AG09309 (cell line): ENCODE measurements around the gene EIF2S2.

Source experiments
- DNase-seq: peaks from one replicate; pipeline ENCODE4 v3.0.0-alpha.2; 2010; ENCODE audit warnings: low read depth
- H3K4me3 ChIP-seq: 2 replicates; pipeline ENCODE4 v1.5.1; 2011; ENCODE audit warnings: mild to moderate bottlenecking, low read depth, low read length, moderate library complexity; ENCODE audit not compliant: control insufficient read depth
- TF ChIP-seq, protein P1 (sequence below): IDR thresholded peaks from 2 replicates; pipeline ENCODE4 v1.5.1; 2011; ENCODE audit warnings: mild to moderate bottlenecking, low read depth, low read length, inconsistent platforms; ENCODE audit not compliant: insufficient read depth, control insufficient read depth; ENCODE audit errors: missing control alignments

EIF2S2 gene

DNA sequence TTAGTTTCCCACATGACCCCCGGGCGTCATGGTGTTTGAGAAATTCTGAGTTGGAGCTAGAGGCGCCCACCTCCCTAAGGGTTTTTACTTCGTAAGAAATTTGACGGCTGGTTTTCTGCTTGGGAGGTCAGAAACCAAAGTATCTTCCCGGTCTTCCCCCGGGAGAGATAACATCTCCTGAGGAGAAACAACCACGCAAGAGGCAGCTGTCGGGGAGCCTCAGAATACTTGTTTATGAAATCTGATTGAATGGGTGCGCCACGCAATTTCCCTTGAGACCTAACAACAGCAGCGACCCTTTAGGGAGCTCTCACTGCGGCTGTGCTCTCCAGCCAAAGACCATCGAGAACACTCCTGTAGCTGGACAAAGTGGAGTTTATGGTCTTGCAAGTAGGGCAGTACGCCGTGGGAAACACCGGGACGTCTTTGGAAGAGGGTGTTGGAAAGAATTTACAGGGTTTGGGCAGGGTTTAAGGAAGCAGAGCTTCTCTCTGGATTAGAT lies 608 bp upstream of the EIF2S2 start:
- TF ChIP-seq, protein P1, sequence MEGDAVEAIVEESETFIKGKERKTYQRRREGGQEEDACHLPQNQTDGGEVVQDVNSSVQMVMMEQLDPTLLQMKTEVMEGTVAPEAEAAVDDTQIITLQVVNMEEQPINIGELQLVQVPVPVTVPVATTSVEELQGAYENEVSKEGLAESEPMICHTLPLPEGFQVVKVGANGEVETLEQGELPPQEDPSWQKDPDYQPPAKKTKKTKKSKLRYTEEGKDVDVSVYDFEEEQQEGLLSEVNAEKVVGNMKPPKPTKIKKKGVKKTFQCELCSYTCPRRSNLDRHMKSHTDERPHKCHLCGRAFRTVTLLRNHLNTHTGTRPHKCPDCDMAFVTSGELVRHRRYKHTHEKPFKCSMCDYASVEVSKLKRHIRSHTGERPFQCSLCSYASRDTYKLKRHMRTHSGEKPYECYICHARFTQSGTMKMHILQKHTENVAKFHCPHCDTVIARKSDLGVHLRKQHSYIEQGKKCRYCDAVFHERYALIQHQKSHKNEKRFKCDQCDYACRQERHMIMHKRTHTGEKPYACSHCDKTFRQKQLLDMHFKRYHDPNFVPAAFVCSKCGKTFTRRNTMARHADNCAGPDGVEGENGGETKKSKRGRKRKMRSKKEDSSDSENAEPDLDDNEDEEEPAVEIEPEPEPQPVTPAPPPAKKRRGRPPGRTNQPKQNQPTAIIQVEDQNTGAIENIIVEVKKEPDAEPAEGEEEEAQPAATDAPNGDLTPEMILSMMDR, result no peak
- no peak for DNase-seq
- peak overlapping the region; percentile 86 for H3K4me3 ChIP-seq

DNA sequence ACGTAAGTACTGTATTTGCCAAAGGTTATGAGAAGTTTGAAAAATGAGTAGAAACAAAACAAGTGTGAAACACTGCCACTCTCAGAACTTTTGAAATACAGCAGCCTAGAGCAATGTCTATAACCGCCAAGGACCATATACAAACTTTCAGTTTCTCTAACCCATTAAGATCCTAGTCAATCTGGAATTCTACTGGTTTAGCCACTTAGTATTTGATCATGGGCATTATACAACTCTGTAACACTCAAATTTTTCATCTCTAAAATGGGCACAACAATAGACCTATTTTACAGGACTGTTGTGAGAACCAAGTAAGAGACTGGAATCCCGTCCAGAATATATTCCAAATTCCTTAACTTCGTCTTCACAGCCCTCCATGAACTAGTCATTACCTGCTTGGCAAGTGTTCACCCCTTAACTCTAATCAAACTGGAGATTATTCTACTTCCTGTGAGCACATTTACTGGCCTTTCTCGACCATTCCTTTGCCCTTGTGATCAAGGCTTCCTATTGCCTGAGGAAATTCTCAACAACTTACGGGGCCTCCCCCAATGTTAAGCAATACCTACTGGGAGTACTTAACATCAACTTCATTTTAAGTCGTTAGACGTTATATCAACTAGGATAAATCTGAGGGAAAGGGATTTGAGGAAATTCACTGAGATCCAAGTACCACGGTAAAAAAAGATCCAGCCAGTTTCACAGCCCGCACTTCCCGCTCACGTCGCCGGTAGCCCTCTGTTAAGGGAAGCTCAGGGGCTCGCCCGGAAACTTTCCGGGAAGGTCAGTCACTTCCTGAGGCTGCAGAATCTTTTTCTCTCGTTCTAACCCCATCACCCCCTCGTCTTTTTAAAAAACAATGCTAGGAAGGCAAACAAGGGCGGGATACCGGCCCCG lies 1.1 kb downstream of the EIF2S2 start:
- DNase-seq, result peak; percentile 44
- H3K4me3 ChIP-seq, result peak overlapping the region; percentile 86
- TF ChIP-seq, protein P1, result no peak

DNA sequence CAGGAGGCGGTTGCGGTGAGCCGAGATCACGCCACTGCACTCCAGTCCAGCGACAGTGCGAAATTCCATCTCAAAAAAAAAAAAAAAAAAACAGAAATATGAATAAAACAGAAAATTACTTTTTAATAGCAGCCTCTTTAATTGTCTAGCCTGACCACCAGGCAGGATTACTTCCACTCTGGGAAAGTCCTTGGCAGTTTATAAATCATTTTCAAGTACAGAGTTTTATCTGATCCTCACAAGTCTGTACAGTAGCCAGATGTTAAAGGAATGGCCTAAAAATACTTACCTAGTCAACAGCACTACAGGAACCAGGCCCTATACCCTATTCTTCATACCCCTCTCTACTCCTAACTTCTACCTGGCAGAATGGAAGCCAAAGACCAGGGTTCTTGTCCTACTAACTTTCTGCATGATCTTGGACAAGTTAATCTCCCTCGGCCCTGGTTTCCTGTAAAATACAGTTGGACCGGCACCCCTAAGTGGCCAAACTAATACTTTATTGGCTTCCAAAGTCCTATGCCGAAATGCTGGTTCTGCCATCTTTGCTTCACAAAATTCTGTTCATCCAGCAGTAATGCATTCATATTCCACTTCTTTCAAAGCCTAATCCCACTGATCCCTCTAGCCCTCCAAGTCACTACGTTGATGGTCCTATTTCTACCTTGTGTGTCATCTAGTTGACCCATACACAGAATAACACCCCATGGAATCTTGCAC lies 1.9 kb downstream of the EIF2S2 start:
- no peak for DNase-seq
- peak overlapping the region; percentile 86 for H3K4me3 ChIP-seq
- TF ChIP-seq, protein P1, result no peak

DNA sequence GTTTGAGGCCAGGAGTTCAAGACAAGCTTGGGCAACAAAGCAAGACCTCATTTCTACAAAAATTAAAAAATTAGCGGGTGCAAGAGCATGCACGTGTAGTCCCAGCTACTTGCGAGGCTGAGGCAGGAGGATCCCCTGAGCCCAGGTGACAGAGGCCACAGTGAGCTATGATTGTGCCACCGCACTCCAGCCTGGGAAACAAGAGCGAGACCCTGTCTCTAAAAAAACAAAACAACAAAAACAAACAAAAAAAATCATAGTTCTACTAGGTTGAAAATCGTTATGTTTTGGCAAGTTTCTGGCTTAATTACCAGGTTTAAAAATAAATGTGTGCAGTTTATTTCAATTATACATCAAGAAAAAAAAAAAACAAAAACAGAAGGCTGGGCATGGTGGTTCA lies 2.6 kb downstream of the EIF2S2 start:
- DNase-seq, result no peak
- no peak overlapping the region for H3K4me3 ChIP-seq
- TF ChIP-seq, protein P1, result no peak

DNA sequence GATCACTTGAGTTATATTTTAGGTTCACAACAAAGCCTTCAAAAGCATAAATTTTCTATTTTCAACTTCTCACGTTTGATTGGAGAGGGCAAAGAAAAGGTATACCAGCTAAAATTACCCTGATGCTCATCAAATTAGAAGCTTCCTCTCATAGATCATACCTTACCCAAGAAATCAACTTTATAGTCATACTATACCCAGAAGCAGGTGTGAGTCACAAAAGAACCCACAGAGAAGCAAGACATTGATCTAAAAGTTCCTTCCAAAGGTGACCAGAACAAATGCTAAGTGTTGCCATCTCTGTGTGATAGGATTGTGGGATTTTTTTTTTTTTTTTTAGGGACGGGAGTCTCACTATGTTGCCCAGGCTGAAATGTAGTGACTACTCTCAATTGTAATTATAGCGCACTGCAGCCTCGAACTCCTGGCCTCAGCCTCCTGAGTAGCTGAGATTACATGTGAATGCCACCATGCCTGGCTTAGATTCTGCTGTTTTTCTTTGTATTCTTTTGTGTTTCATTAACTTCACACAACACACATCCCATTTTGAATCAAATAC lies 3.3 kb downstream of the EIF2S2 start:
- H3K4me3 ChIP-seq, result no peak overlapping the region
- DNase-seq, result no peak
- TF ChIP-seq, protein P1, result no peak

DNA sequence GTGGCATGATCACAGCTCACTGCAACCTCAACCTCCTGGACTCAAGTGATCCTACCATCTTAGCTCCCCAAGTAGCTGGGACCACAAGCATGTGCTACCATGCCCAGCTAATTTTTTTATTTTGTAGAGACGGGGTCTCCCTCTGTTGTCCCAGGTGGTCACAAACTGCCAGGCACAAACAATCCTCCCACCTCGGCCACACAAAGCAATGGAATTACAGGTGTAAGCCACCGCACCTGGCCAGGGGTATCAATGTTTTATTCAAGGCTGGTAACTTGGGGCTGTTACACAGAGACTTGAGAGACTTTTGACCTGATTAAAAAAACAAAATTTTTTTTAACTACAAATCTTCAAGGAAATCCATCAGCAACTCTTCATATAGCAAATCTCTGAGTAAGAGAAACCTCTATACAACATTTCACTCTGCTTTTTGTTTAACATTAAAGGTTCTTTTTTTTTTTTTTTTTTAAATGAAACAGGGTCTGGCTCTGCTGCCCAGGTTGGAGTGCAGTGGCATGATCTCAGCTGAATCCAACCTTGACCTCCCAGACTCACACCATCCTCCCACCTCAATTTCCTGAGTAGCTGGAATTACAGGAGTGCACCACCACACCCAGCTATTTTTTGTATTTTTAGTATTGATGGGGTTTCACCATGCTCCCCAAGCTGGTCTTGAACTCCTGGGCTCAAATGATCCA lies 5.9 kb downstream of the EIF2S2 start:
- no peak for DNase-seq
- no peak overlapping the region for H3K4me3 ChIP-seq
- TF ChIP-seq, protein P1, result no peak
